NCI-H524 (cell line): Measurements from ENCODE around the gene PODXL2.

ENCODE experiments used
- DNase-seq, 2 experiments: peaks; one replicate each; lab custom pipeline; 2025; lab: John Stamatoyannopoulos, UW

The PODXL2 gene, protein sequence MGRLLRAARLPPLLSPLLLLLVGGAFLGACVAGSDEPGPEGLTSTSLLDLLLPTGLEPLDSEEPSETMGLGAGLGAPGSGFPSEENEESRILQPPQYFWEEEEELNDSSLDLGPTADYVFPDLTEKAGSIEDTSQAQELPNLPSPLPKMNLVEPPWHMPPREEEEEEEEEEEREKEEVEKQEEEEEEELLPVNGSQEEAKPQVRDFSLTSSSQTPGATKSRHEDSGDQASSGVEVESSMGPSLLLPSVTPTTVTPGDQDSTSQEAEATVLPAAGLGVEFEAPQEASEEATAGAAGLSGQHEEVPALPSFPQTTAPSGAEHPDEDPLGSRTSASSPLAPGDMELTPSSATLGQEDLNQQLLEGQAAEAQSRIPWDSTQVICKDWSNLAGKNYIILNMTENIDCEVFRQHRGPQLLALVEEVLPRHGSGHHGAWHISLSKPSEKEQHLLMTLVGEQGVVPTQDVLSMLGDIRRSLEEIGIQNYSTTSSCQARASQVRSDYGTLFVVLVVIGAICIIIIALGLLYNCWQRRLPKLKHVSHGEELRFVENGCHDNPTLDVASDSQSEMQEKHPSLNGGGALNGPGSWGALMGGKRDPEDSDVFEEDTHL

DNA sequence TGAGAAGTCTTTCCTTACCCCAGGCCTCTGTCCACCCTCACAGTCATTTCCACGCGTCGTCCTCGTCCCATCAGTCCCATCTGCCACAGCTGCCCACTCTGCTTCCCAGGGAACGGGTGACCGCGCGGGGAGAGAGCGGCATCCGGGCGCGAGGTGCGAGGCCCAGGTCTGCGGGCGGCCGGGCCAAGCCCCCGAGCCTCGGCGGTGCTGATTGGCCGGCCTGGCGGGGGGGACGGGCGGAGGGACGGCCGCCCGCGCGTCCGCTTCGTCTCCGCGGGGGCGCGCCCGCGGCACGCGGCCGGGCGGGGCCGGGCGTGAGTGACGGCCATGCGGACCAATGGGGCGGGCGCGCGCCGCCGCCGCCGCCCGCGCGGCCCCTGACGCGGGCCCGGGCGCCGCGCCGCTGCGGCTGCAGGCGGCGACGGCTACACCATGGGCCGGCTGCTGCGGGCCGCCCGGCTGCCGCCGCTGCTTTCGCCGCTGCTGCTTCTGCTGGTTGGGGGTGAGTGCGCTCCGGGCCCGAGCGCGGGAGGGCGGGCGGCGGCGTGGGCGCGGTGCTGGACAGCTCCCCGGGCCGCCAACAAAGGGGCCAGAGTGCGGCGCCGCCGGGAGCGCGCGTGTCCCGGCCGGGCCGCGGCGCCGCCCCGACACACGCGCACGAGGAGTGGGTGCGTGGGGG is at the start of gene PODXL2:
TSS of gene PODXL2 (plus strand) at position 398 of the 679 bp plus-strand sequence. CDS start at position 433, 35 bp downstream.
- DNase-seq: peak; percentile 39 to 75

DNA sequence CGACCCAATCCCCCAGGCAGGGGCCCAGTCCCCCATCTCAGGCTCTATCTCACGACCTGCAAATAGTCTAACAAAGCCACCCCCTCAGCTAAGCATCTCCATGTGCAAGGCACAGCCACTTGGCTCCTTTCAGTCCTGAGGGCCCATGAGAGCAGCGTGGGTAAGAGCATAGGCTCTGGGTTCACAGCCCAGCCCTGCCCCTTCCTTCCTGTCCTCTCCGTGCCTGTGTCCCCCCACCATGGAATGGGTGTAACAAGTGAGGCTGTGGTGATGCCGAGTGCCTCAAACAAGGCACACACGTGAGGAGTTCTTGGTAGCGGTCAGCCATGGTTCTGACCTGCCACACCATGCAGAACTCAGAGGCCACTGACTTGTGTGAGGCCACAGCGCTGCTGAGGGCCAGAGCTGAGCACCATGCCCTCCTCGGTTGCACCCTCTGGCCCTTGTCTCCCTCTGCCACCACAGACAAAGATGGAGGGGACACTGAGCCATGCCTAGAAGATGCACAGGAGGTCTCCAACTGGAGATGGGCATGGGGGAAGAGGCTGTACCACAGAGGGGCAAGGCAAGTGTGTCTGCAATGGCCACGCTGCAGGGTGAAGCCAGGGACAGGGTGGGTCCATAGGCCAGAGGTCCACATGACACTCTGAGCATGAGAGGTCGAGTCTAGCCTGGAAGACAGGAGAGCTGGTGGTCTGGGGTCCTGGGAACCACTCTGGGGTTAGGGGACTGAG is 48.5 kb upstream of the PODXL2 start:
- no peak for DNase-seq

DNA sequence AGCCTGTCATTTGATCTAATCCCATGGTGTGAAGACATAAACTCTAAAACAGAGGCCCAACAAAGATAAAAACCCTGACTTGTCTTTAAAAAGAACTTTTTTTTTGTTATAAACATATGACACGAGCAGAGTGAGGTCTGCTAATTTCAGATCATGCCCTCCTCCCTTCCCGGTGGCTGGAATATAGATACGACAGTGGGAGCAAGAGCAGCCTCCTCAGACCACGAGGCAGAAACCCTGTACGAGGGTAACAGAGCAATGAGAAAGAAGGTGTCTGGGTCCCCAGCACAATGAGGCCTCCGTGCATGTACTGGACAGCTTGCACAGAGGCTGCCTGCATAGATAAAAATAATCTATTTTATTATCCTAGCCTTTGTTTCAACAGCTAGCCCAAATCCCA is 44.3 kb upstream of the PODXL2 start:
- DNase-seq: no peak

DNA sequence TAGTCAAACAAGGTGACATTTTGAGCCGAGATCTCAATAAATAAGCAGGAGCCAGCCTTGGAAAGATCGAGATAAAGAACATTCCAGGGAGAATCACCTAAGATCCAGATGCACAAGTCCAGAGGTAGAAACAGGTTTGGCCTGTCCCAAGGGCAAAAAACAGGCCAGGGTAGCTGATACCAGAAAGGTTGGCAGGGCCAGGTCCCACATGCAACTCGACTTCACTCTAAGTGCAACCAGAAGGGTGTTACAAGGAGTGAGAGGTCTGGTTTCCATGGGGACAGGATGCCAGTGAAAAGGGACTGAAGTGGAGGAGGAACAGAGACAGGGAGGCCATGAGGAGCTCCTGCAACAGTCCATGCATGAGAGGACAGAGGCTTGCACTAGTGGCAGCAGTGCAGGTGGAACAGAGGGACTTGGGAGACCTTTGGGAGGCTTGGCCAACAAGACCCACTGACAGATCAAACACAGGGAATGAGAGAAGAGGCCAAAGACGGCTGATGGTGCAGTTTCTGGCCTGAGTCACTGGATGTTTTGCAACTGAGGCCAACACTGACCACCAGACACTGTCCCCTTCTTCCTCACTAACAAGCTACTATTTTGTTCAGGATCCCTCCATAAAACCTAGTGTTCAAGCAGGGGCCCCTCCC is 43.7 kb upstream of the PODXL2 start:
- DNase-seq: no peak

DNA sequence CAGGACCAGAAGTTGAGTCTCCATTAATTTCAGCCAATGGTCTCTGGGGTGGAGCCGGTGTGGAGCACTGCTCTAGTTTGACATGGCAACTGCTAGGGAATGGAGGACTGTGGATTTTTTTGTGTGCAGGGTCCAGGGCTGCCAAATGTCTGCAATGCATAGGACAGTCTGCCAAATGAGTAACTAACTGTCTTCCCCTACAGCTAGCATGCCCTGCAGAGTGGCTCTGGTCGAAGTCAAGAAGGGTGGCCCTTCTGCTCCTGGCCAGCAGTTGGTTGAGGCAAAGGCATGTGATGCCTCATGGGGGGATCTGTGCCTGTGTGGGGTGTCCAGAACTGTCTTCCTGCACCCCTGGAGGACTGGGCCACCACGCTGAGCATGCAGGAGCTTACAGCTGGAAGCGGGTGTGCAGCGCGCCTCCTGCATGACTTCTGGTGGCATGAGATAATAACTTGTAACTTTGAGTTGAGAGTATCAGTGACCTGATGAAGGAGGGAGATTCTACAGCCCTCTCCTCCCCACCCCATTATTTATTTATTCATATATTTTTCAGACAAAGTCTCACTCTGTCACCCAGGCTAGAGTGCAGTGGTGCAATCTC is 43.1 kb upstream of the PODXL2 start:
- DNase-seq: no peak

DNA sequence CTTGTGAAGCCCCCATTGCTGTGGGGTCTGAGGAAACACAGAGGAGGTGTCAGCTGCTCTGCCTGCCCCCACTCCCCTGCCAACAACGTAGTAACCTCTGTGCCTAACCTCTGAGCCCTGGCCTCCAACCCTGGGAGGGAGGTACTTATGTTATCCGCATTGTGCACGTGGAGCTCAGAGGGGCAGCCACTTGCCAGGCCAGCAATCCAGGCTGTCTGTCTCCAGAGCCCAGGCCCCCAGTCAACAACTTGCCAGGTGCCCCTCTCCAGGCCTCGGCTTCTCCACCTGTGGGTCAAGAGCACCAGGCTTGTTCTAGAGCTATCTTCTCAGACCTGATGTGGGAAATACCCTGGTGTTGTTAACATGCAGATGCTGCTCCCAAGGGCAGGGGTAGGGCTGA is 41.1 kb upstream of the PODXL2 start:
- no peak for DNase-seq

DNA sequence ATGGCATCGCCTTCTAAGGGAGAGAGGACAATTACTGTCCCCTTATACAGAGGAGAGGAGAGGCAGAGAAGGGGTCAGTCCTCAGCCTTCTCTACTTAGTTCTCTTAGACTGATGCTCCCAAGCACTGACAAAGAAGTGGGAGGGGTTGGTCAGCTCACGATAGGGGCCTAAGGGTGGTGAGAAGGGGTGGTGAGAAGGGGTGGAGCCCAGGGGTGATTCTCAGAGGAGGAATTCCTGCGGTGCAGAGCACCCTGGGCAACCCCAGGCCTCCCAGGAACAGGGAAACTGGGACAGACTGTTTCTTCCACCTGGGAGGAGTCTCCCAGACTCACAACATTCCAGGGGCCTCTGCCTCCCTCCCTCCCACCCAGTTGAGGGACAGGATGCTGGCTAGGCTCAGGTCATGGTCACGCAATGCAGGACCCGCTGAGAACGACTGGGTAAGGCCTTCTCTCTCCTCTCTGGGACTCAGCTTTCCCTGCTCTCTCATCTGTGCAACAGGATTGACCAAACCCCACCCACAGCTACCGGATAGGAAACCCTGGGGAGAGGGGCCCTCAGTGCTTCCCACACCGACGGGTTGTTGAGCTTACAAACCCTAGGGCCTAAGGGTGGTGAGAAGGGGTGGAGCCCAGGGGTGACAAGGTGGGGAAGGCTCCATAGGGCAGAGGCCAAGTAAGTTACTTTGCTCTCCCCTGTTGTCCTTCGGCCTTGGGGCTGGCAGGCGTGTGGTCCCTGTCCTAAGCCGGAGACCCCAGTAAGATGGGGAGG is 40.0 kb upstream of the PODXL2 start:
- DNase-seq: no peak

DNA sequence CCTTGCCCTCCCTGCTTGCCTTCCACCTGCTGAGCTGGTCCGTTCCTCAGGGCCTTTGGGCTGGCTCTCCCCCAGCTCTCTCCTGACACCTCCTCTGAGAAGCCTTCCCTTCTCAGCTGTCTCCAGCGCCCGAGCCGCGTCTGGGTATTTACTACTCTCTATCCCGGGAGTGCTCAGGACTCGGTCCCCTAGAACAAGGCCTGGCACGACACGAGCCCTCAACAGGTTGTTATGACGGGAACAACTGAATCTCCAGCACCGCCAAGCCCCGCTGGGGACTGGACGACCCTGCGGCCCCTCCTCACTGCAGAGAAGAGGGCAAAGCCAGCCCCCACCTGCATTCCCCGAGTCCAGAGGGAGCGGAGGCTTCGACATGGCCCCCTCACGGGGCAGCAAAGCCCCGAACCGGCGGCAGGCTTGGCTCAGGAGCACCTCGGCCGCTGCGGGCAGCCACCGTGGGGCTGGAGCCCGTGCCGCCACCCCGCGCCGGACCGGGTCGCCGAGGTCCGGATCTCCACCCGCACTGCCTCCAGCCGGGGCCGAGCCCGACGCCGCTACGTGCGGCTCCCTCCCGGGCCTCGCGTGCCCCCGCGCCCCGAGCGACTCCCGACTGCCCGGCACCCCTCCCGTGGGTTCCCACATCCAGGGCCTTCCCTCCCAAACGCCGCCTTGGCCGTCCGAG is 39.2 kb upstream of the PODXL2 start:
- no peak for DNase-seq

DNA sequence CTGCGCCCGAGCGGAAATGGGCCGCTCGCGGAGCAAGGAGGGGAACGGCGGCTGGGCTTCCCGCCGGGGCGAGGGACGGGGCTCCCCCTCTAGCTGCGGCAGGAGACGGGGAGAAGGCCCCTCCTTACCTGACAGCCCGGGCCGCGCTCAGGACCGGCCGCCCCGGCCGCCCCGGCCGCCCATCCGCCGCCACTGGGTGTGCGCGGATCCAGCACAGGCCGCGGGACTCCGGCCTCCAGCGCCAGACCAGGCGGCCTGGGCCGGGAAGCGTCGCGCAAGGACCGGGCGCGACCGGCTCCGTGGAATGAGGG is 38.7 kb upstream of the PODXL2 start:
- no peak for DNase-seq

DNA sequence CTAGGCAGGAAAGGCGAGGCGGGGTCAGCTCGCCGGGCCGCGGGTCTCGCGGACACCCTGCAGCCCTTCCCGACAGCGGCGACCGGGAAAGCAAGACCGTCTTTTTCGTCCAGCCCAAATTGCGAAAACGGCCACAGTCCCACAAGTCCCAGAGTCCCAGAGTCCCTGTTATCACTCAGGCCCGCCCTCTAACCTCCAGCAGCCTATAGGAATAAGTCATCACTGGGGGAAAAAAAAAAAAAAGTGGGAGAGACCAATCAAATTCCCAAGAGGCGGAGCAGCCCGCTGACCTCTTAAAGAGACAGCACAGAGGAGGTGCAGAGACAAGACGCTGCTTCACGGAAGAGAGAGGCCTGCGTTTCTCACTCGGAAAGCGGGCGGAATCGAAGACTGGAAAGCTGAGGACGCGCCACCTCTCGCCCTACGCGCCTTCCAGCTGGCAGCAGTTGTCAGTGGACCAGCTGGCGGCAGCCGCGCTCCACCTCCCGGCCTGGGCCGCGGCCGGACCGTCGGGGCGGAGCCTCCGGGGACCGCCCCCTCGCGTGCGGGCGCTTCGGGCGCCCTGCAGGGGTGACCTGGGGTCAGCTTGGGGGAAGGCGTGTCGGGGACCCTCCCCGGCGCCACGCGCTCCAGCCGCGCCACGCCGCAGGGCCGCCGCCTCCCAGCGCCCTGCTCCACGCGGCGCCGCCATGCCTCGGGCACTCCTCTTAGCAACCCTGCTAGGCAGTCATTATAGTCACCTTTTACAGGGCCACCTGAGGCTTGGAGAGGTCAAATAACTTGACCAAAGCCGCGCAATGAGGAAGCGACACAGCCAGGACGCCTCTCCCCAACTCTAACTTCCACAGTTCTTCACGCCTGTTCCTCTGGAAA is 38.2 kb upstream of the PODXL2 start, which contains the start of gene TPRA1:
TSS of gene TPRA1 (minus strand) at position 141 of the 873 bp plus-strand sequence. CDS start 10,587 bp downstream, outside the sequence.
- peak; percentile 100 for DNase-seq

DNA sequence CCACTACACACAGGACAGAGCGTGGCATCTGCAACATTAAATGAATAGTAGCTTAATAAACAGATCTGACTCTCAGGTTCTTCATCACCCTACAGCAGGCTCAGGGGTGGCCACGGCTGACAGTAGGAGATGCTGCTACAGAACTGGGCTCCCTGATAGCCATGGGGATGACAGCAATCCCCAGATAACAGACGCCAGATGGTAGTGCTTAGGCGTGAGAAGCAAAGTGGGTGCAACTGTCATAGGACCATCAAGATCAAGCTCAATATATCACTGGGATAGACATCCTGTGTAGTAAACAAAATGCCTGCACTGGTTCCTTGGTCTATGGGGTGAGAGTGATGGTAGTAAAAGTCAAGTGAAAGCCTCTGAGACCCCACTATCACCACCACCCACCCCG is 35.8 kb upstream of the PODXL2 start:
- no peak for DNase-seq

DNA sequence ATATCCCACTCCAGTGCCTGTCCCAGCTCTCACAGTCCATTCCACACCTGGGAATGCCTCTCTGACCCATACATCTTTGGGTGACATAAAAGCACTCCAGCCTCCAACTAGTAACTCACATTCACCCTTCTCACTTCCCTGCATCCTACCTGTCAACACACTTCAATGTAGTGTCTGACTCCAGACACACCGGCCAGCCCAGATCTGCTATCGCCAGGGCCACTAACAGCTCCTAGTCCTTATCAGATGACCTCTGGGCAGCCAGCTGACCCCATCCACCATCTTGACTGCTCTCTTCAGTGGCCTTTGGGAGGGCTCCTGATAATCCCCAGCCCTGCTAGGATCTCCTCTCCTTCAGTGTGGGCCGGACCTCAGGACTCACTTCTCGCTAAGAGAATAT is 33.7 kb upstream of the PODXL2 start:
- no peak for DNase-seq

DNA sequence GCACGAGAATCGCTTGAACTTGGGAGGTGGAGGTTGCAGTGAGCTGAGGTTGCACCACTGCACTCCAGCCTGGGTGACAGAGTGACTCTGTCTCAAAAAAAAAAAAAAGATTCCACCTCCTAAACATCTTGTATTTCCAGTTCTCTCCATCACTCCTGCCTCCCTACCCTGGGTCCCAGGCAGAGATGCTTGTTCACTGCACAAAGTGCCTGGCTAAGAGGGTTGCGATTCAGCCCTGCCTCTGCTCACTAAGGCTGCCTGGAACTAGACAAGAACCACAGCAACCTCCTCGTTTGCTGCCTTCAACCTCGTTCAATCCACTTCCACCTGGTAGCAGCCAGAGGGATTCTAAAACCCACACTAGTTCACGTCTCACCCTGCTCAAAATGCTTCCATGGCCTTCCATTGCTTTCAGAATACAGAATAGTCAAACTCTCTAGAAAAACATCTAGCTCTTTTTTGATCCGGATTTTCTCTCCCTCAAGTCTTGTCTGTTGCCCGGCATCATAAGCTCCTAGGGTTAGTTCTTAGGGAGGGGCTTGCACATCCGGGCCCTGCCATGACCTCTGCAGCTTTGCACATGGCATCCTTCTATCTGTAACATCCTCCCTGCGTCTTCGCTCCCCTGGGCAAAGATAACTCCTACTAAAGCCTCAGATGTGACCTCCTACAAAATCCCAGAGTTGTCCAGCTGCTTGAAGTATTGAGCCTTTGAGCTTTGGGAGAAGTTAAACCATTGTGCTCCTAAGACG is 31.8 kb upstream of the PODXL2 start:
- no peak for DNase-seq

DNA sequence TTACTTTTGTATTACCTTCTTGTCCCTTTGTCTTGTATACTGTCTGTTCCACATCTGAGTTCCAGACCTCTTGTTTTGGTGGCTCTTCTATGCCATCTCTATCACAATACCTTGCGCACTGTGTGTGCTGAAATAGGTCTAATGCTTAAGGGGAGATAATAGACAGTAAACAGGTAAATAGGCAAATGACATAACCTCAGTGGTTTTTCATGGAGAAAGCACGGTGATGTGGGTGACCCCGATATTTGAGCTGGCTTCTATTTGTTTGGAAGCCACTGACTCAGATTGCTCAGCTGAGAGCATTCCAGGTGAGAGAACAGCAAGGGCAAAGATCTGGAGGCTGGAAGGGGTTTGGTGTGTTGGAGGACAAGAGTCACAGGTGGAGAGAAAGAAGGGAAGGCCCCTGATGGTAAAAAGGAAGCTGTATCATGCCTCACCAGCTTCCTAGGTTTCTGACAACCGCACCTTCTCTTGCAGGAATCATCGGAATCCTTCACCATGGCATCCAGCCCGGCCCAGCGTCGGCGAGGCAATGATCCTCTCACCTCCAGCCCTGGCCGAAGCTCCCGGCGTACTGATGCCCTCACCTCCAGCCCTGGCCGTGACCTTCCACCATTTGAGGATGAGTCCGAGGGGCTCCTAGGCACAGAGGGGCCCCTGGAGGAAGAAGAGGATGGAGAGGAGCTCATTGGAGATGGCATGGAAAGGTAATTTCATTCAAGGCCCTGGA is 30.0 kb upstream of the PODXL2 start:
- no peak for DNase-seq

DNA sequence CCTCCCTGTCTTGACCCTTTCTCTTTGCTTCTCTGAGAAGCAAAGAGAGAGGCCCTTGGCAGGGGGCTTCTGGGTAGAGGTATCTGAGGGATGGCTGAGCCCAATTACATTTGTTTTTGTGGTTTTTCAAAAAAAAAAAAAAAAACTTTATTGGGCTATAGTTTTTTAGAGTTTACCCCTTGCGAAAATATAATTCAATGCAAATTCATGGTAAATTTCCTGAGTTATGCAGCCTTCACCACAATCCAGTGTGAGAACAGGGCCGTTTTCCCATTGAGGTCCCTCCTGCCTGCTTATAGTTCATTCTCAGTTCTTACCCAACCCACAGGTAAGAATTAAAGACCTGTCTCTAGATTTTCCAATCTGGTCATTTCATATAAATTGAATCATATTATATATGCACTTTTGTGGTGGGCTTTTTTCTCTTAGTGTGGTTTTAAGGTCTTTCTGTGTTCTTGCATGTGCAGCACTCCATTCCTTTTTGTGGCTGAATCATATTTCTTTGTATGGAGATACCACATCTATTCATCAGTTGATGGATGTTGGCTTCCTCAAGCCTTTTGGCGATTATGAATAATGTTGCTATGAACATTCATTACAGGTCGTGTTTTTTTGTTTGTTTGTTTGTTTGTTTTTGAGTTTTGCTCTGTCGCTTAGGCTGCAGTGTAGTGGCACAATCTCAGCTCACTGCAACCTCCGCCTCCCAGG is 28.1 kb upstream of the PODXL2 start:
- no peak for DNase-seq

DNA sequence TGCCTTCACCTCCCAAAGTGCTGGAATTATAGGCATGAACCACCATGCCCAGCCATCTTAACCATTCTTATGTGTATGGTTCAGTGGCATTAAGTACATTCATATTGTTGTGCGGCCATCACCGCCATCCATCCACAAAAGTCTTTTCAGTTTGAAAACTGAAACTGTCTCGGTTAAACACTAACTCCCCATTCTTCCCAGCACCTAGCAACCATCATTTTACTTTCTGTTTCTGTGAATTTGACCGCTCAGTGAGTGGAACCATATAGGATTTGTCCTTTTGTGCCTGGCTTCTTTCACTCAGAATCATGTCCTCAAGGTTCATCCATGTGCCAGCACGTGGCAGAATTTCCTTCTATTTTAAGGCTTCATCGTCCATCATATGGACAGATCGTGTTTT is 24.9 kb upstream of the PODXL2 start:
- no peak for DNase-seq

DNA sequence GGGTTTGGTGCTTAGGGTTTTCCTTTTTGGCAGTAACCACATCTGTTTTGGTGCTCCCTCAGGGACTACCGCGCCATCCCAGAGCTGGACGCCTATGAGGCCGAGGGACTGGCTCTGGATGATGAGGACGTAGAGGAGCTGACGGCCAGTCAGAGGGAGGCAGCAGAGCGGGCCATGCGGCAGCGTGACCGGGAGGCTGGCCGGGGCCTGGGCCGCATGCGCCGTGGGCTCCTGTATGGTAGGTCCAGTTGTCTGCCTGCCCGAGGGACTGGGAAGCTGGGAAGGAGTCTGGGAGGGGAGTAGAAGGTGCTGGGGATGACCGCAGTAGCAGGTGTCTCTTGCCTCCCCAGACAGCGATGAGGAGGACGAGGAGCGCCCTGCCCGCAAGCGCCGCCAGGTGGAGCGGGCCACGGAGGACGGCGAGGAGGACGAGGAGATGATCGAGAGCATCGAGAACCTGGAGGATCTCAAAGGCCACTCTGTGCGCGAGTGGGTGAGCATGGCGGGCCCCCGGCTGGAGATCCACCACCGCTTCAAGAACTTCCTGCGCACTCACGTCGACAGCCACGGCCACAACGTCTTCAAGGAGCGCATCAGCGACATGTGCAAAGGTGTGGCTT is 24.3 kb upstream of the PODXL2 start:
- DNase-seq: no peak
